A549 (cell line): Measurements from ENCODE around the gene ZNF230.

ENCODE experiments used
- CEBPB ChIP-seq, 2 experiments: fragments of >200 bp in 1 of 2; sonication (Bioruptor Twin) in 1 of 2; formaldehyde crosslinking in 1 of 2; IDR thresholded peaks; 2 replicates each; pipeline ENCODE4 v1.6.1; 2012 to 2016
- NFE2L2 ChIP-seq: fragments of 150-350 bp; conservative IDR thresholded peaks from 2 replicates; pipeline ENCODE4 v1.6.1; 2014; ENCODE audit warnings: low read length
- POLR2A ChIP-seq: IDR thresholded peaks from 2 replicates; pipeline ENCODE4 v1.6.1; 2012; ENCODE audit warnings: mild to moderate bottlenecking, low read length
- REST ChIP-seq: fragments of 200-600 bp; sonication (generic); IDR thresholded peaks from 2 replicates; pipeline ENCODE4 v1.6.1; 2016; ENCODE audit warnings: antibody characterized with exemption, mild to moderate bottlenecking, moderate library complexity
- TF ChIP-seq, protein P1 (sequence below): fragments of >200 bp; sonication (Bioruptor Twin); formaldehyde crosslinking; IDR thresholded peaks from 3 replicates; pipeline ENCODE4 v1.5.1; 2016
- TF ChIP-seq, protein P2 (sequence below): fragments of 150-350 bp; IDR thresholded peaks from 2 replicates; pipeline ENCODE4 v1.6.1; 2014; ENCODE audit warnings: low read depth, mild to moderate bottlenecking, low read length

DNA sequence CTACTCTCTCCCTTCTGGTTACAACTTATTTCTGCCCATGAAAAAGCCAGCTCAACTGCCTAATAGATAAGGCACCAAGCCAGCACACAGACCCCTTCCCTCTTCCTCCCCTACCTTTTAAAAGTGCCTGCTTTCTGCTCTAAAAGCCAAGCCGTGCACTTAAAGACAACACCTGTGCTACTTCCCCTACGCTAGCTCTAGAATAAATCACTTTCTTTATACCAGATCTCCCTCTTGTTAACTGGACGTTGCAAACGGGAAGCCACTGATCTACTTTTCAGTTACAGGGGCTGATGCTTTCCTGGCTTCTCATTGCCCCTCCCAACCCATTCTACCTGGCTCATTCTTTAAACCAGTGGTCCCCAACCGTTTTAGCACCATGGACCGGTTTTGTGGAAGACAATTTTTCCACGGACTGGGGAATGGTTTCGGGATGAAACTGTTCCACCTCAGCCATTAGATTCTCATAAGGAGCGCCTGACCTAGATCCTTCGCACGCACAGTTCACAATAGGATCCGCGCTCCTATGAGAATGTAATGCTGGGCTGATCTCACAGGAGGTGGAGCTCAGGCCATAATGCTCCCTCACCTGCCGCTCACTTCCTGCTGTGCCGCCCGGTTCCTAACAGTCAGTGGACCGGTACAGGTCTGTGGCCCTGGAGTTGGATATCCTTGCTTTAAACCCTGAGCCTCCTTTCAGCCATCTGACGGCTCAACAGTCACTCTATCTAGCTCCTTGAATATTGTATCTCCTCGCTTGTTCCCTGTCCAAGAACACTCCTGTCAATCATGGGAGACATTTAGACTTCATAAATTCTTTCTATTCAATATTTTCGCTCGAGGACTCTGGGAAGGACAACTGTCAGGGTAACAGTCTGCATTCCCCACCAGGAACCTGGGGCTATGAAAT is 48.2 kb downstream of the ZNF230 start:
- TF ChIP-seq POLR2A (no peak), NFE2L2 (no peak), CEBPB (IDR thresholded peaks at IDR 0.05) (no peak), REST (no peak)
- TF ChIP-seq, protein P1, sequence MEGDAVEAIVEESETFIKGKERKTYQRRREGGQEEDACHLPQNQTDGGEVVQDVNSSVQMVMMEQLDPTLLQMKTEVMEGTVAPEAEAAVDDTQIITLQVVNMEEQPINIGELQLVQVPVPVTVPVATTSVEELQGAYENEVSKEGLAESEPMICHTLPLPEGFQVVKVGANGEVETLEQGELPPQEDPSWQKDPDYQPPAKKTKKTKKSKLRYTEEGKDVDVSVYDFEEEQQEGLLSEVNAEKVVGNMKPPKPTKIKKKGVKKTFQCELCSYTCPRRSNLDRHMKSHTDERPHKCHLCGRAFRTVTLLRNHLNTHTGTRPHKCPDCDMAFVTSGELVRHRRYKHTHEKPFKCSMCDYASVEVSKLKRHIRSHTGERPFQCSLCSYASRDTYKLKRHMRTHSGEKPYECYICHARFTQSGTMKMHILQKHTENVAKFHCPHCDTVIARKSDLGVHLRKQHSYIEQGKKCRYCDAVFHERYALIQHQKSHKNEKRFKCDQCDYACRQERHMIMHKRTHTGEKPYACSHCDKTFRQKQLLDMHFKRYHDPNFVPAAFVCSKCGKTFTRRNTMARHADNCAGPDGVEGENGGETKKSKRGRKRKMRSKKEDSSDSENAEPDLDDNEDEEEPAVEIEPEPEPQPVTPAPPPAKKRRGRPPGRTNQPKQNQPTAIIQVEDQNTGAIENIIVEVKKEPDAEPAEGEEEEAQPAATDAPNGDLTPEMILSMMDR = no peak
- TF ChIP-seq, protein P2, sequence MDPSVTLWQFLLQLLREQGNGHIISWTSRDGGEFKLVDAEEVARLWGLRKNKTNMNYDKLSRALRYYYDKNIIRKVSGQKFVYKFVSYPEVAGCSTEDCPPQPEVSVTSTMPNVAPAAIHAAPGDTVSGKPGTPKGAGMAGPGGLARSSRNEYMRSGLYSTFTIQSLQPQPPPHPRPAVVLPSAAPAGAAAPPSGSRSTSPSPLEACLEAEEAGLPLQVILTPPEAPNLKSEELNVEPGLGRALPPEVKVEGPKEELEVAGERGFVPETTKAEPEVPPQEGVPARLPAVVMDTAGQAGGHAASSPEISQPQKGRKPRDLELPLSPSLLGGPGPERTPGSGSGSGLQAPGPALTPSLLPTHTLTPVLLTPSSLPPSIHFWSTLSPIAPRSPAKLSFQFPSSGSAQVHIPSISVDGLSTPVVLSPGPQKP = no peak
